HG03135 (cell line): ENCODE measurements around the gene CRK.

ENCODE experiments used
- ATAC-seq: cut with Tn5 transposase; IDR thresholded peaks from one replicate; pipeline ENCODE4 v1.9.1; 2021; ENCODE audit warnings: mild to moderate bottlenecking, moderate library complexity; ENCODE audit not compliant: unreplicated experiment

Gene CRK

GRCh38 chr17:1486802-1487695 is 31.0 kb upstream of the CRK start:
- ATAC-seq, result no peak

GRCh38 chr17:1485423-1486376 is 29.7 kb upstream of the CRK start:
- ATAC-seq, result no peak

- ATAC-seq, result peak; percentile 36
Measured at GRCh38 chr17:1484676-1485422, 28.8 kb upstream of the CRK start.

GRCh38 chr17:1484060-1484535 is 28.1 kb upstream of the CRK start:
- no peak for ATAC-seq

GRCh38 chr17:1482680-1483079 is 26.6 kb upstream of the CRK start:
- ATAC-seq, result no peak

- no peak for ATAC-seq
Measured at GRCh38 chr17:1481736-1482135, 25.7 kb upstream of the CRK start.

GRCh38 chr17:1480747-1481465 is 24.9 kb upstream of the CRK start:
- no peak for ATAC-seq

- no peak for ATAC-seq
Measured at GRCh38 chr17:1478418-1478817, 22.4 kb upstream of the CRK start.

- ATAC-seq, result no peak
Measured at GRCh38 chr17:1475321-1475854, 19.4 kb upstream of the CRK start.

GRCh38 chr17:1474402-1475189 is 18.6 kb upstream of the CRK start:
- peak; percentile 59 for ATAC-seq

- ATAC-seq, result no peak
Measured at GRCh38 chr17:1473841-1474240, 17.8 kb upstream of the CRK start.

GRCh38 chr17:1473170-1473569 is 17.1 kb upstream of the CRK start:
- no peak for ATAC-seq

GRCh38 chr17:1471911-1472821 is 16.1 kb upstream of the CRK start:
- no peak for ATAC-seq

- no peak for ATAC-seq
Measured at GRCh38 chr17:1471490-1471889, 15.5 kb upstream of the CRK start.

GRCh38 chr17:1470755-1471462 is 14.9 kb upstream of the CRK start:
- ATAC-seq, result no peak

- ATAC-seq, result no peak
Measured at GRCh38 chr17:1470071-1470754, 14.2 kb upstream of the CRK start.
